ENCODE measurements around the gene CDH26. TPM values are rescaled to one million over a fixed set of nuclear protein-coding genes. Genes with fewer than 3 reads are reported as not detected.
"Not testable (repeated sequence)": the region's sequence is repeated elsewhere in the genome, so short reads cannot be mapped to it uniquely, and the experiment has no call there.

CDH26 gene
- polyA plus RNA-seq, 1 donor = 1.6 TPM

- DNase-seq = no peak
These were observed 55.3 kb downstream of the CDH26 start for GRCh38 chr20:60013296-60014139.

GRCh38 chr20:60016406-60016805 lies 58.2 kb downstream of the CDH26 start:
- no peak for DNase-seq

GRCh38 chr20:60020251-60020650 lies 62.0 kb downstream of the CDH26 start:
- DNase-seq = no peak

- DNase-seq = no peak
These were observed 62.9 kb downstream of the CDH26 start for GRCh38 chr20:60021104-60021503.

GRCh38 chr20:60022849-60023248 lies 64.6 kb downstream of the CDH26 start:
- DNase-seq = no peak

GRCh38 chr20:60024245-60024644 lies 66.0 kb downstream of the CDH26 start:
- DNase-seq = no peak

- no peak for DNase-seq
These were observed 66.6 kb downstream of the CDH26 start for GRCh38 chr20:60024801-60025200.

GRCh38 chr20:60026010-60026409 lies 67.8 kb downstream of the CDH26 start:
- no peak for DNase-seq

GRCh38 chr20:60030471-60030870 lies 72.2 kb downstream of the CDH26 start:
- no peak for DNase-seq

GRCh38 chr20:60031107-60031506 lies 72.9 kb downstream of the CDH26 start:
- no peak for DNase-seq

- DNase-seq = no peak
These were observed 76.2 kb downstream of the CDH26 start for GRCh38 chr20:60034231-60035110.

GRCh38 chr20:60035486-60035885 lies 77.3 kb downstream of the CDH26 start:
- no peak for DNase-seq

GRCh38 chr20:60036346-60036745 lies 78.1 kb downstream of the CDH26 start:
- DNase-seq = no peak

- no peak for DNase-seq
These were observed 78.7 kb downstream of the CDH26 start for GRCh38 chr20:60036746-60037499.

GRCh38 chr20:60038400-60039008 lies 80.3 kb downstream of the CDH26 start:
- DNase-seq = no peak

- no peak for DNase-seq
These were observed 81.3 kb downstream of the CDH26 start for GRCh38 chr20:60039526-60039925.

- no peak for DNase-seq
These were observed 82.4 kb downstream of the CDH26 start for GRCh38 chr20:60040471-60041162.

GRCh38 chr20:60041436-60042165 lies 83.4 kb downstream of the CDH26 start:
- DNase-seq = not testable (repeated sequence)

- DNase-seq = no peak
These were observed 85.2 kb downstream of the CDH26 start for GRCh38 chr20:60043435-60043834.

- no peak for DNase-seq
These were observed 87.8 kb downstream of the CDH26 start for GRCh38 chr20:60046011-60046413.

GRCh38 chr20:60046436-60046835 lies 88.2 kb downstream of the CDH26 start:
- DNase-seq = no peak
